ENCODE measurements around the gene CD59. TPM values are rescaled to one million over a fixed set of nuclear protein-coding genes. Genes with fewer than 3 reads are reported as not detected.

The CD59 gene
- total and polyA plus RNA-seq, 10 of the 15 experiments (the other 5 are each of a cell fraction or from before 2014, with no cell fraction given) = 55.5 to 256 (median 181) TPM

GRCh38 chr11:33669598-33670249 lies 66.5 kb downstream of the CD59 start (continued):
- TF ChIP-seq ZBTB4 (CRISPR knock-in tag; IDR thresholded peaks at IDR 0.05) (no peak), IRF4 (IDR thresholded peaks at IDR 0.05; ENCODE audit: low read depth, low read length) (no peak), MTA2 (IDR thresholded peaks at IDR 0.05; ENCODE audit: low read depth) (no peak), EZH2 (IDR thresholded peaks at IDR 0.05; ENCODE audit: borderline replicate concordance, control insufficient read depth, low read depth, low read length) (no peak), SP1 (IDR thresholded peaks at IDR 0.05; ENCODE audit: low read depth, low read length) (no peak), NRF1 (conservative IDR thresholded peaks at IDR 0.05; ENCODE audit: low read depth, low read length) (no peak)

- Histone ChIP-seq H3K9ac (ENCODE audit: control insufficient read depth, insufficient read depth, low read length) (no peak overlapping the region), H3K4me3 (no peak overlapping the region), H3K9me3 (replicated peaks; ENCODE audit: control insufficient read depth, insufficient read depth, low read length) (no peaks in the 10 kb centered on the region), H3K79me2 (ENCODE audit: control insufficient read depth, insufficient read depth, low read length) (no peaks in the 10 kb centered on the region), H3K36me3 (ENCODE audit: control insufficient read depth in 2 of 2, insufficient read depth in 2 of 2, low read length in 1 of 2) (no peaks in the 10 kb centered on the region), H3K27ac (ENCODE audit: control insufficient read depth, insufficient read depth) (no peak overlapping the region), H3K4me1 (ENCODE audit: control insufficient read depth, insufficient read depth, low read length) (peaks cover 4% of the 10 kb centered on the region), H2AFZ (ENCODE audit: control insufficient read depth, low read depth, low read length) (no peak overlapping the region), H3K4me2 (ENCODE audit: control insufficient read depth, insufficient read depth) (no peak overlapping the region), H4K20me1 (ENCODE audit: control insufficient read depth, insufficient read depth) (no peaks in the 10 kb centered on the region), H3K27me3 (replicated peaks in 1 of 2; ENCODE audit: control insufficient read depth in 2 of 2, insufficient read depth in 2 of 2, low read length in 1 of 2) (no peaks in the 10 kb centered on the region)
- SMC1A ChIA-PET (ENCODE audit: uncharacterized antibody, unreplicated experiment) = interaction anchor here (1.3 kb wide), 1 partner anchor 17 kb away, joined by 3 read pairs; no protein-coding TSS in a partner anchor
- WGBS (ENCODE audit: insufficient coverage, insufficient replicate concordance, low lambda C conversion rate, missing lambda C conversion rate) = 97% methylated on average over 6 of the region's 6 CpGs
- RAD21 ChIA-PET (ENCODE audit: unreplicated experiment) = no interaction called here
- DNase-seq (ENCODE audit: low read depth, low spot score) = no peak
- FAIRE-seq = no peak
- ATAC-seq = no peak
- CTCF ChIA-PET = no interaction called here
- no TSS peak for BruUV-seq (replicated peaks)
- no peak for TF ChIP-seq IKZF2 (IDR thresholded peaks at IDR 0.05)
- no peak for TF ChIP-seq SMAD5 (IDR thresholded peaks at IDR 0.05; ENCODE audit: low read depth)
- no peak for TF ChIP-seq TBL1XR1 (IDR thresholded peaks at IDR 0.05; ENCODE audit: low read depth, low read length)
- TF ChIP-seq ZBED1 (IDR thresholded peaks at IDR 0.05; ENCODE audit: borderline replicate concordance) = no peak
- no peak for TF ChIP-seq ZZZ3 (IDR thresholded peaks at IDR 0.05; ENCODE audit: control insufficient read depth, insufficient read length, low read depth)
- no peak for TF ChIP-seq BCLAF1 (IDR thresholded peaks at IDR 0.05)
- no peak for TF ChIP-seq POLR2AphosphoS5 (IDR thresholded peaks at IDR 0.05; ENCODE audit: low read length)
- TF ChIP-seq SMC3 (IDR thresholded peaks at IDR 0.05; ENCODE audit: borderline replicate concordance, low read length) = no peak
- no peak for TF ChIP-seq PBX3 (IDR thresholded peaks at IDR 0.05; ENCODE audit: insufficient replicate concordance, low read depth, low read length)
- POLR2A ChIA-PET = no interaction called here
- intact Hi-C loops (cut with micrococcal nuclease; ENCODE audit: unreplicated experiment) = no loop called here
- in situ Hi-C loops (cut with MboI) = no loop called here
Observed at GRCh38 chr11:33668951-33669596, 67.1 kb downstream of the CD59 start.
